HG02884 (cell line): ENCODE measurements around the gene OSR1.
"Not testable (repeated sequence)": the region's sequence is repeated elsewhere in the genome, so short reads cannot be mapped to it uniquely, and the experiment has no call there.

ENCODE experiments used
- ATAC-seq: cut with Tn5 transposase; IDR thresholded peaks from one replicate; pipeline ENCODE4 v1.9.1; 2021; ENCODE audit warnings: mild to moderate bottlenecking, moderate library complexity; ENCODE audit not compliant: unreplicated experiment

OSR1 gene

GRCh38 chr2:19336781-19337180 lies 21.6 kb downstream of the OSR1 start:
- ATAC-seq: no peak

GRCh38 chr2:19332503-19332902 lies 25.9 kb downstream of the OSR1 start:
- no peak for ATAC-seq

- ATAC-seq: no peak
These were observed 27.0 kb downstream of the OSR1 start for GRCh38 chr2:19331450-19331849.

GRCh38 chr2:19330436-19330835 lies 28.0 kb downstream of the OSR1 start:
- ATAC-seq: no peak

- no peak for ATAC-seq
These were observed 29.0 kb downstream of the OSR1 start for GRCh38 chr2:19329445-19329844.

GRCh38 chr2:19327496-19327895 lies 30.9 kb downstream of the OSR1 start:
- ATAC-seq: no peak

GRCh38 chr2:19321946-19322345 lies 36.5 kb downstream of the OSR1 start:
- no peak for ATAC-seq

- ATAC-seq: no peak
These were observed 37.6 kb downstream of the OSR1 start for GRCh38 chr2:19320813-19321212.

- ATAC-seq: no peak
These were observed 38.7 kb downstream of the OSR1 start for GRCh38 chr2:19319698-19320097.

- no peak for ATAC-seq
These were observed 39.4 kb downstream of the OSR1 start for GRCh38 chr2:19319064-19319463.

- ATAC-seq: no peak
These were observed 44.9 kb downstream of the OSR1 start for GRCh38 chr2:19313553-19313952.

- ATAC-seq: peak; percentile 79
These were observed 45.5 kb downstream of the OSR1 start for GRCh38 chr2:19312949-19313348.

- ATAC-seq: not testable (repeated sequence)
These were observed 52.4 kb downstream of the OSR1 start for GRCh38 chr2:19306065-19306464.

GRCh38 chr2:19305400-19306055 lies 52.9 kb downstream of the OSR1 start:
- not testable (repeated sequence) for ATAC-seq

- no peak for ATAC-seq
These were observed 56.7 kb downstream of the OSR1 start for GRCh38 chr2:19301706-19302105.
